Activated CD8-positive, alpha-beta memory T cell treated with anti-CD3 and anti-CD28 coated beads, Interleukin-2, amount 50 U/mL, for 1 hour (primary cell): ENCODE data around the gene PACRG.

Experiments
- DNase-seq: peaks from one replicate; pipeline ENCODE4 v3.0.0-alpha.2; 2020; ENCODE audit errors: extremely low read depth

Gene PACRG

GRCh38 chr6:163176097-163176496, 448.3 kb downstream of the PACRG start:
- no peak for DNase-seq

- DNase-seq, result no peak
Observed at GRCh38 chr6:163177007-163177406, 449.2 kb downstream of the PACRG start.

GRCh38 chr6:163177892-163178420, 450.2 kb downstream of the PACRG start:
- DNase-seq, result no peak

- DNase-seq, result no peak
Observed at GRCh38 chr6:163179061-163179460, 451.3 kb downstream of the PACRG start.

- DNase-seq, result no peak
Observed at GRCh38 chr6:163179721-163180120, 451.9 kb downstream of the PACRG start.

- no peak for DNase-seq
Observed at GRCh38 chr6:163180874-163181541, 453.2 kb downstream of the PACRG start.

- DNase-seq, result no peak
Observed at GRCh38 chr6:163181666-163182180, 453.9 kb downstream of the PACRG start.

GRCh38 chr6:163182696-163183095, 454.9 kb downstream of the PACRG start:
- no peak for DNase-seq

- DNase-seq, result no peak
Observed at GRCh38 chr6:163183806-163184205, 456.0 kb downstream of the PACRG start.

- DNase-seq, result no peak
Observed at GRCh38 chr6:163185744-163186143, 458.0 kb downstream of the PACRG start.

- no peak for DNase-seq
Observed at GRCh38 chr6:163186527-163186926, 458.8 kb downstream of the PACRG start.

GRCh38 chr6:163187201-163187600, 459.4 kb downstream of the PACRG start:
- DNase-seq, result no peak

- no peak for DNase-seq
Observed at GRCh38 chr6:163187606-163188005, 459.8 kb downstream of the PACRG start.

- no peak for DNase-seq
Observed at GRCh38 chr6:163188746-163189145, 461.0 kb downstream of the PACRG start.

- no peak for DNase-seq
Observed at GRCh38 chr6:163189609-163190008, 461.8 kb downstream of the PACRG start.

- no peak for DNase-seq
Observed at GRCh38 chr6:163190786-163191185, 463.0 kb downstream of the PACRG start.

- DNase-seq, result no peak
Observed at GRCh38 chr6:163191704-163192537, 464.1 kb downstream of the PACRG start.

- DNase-seq, result no peak
Observed at GRCh38 chr6:163192591-163192990, 464.8 kb downstream of the PACRG start.

GRCh38 chr6:163193326-163193725, 465.6 kb downstream of the PACRG start:
- no peak for DNase-seq

- no peak for DNase-seq
Observed at GRCh38 chr6:163195721-163196691, 468.2 kb downstream of the PACRG start.

GRCh38 chr6:163197839-163198238, 470.1 kb downstream of the PACRG start:
- DNase-seq, result no peak

- no peak for DNase-seq
Observed at GRCh38 chr6:163198396-163198795, 470.6 kb downstream of the PACRG start.
